ENCODE results near the gene VCL. TPM values are rescaled to one million over a fixed set of nuclear protein-coding genes. Genes with fewer than 3 reads are reported as not detected.

Gene VCL
- total RNA-seq, 1 experiment from 2014 or later: 106 TPM

DNA sequence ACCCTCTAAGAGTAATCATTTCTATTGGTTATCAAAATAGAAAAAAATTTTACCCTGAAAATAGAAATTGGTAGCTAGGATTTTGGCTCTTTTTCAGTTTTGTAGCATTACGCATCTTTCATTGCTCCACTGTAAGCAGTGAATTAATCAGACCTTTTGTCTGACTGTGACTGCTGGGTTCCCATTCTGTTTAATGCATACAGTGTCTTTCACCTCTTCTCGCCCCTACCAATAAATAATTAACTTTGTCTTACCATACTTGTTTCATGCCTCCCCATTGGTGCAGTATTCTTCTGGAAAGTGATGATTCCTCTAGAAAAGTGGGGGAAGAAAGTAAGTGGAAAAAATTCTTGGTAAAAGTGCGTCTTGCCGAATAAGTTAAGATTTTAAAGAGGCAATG, 79.5 kb downstream of the VCL start:
- no peaks in the 10 kb centered on the region for H3K9me2 ChIP-seq (ENCODE audit: insufficient read depth)
- ChIA-PET CTCF (interaction anchor here (3.0 kb wide), 1 partner anchor 198 kb away, joined by 9 read pairs; no protein-coding TSS in a partner anchor), POLR2A (interaction anchor here (1.0 to 1.6 kb wide), 3 partner anchors 76 to 189 kb away, joined by 3 to 4 read pairs (median 3); no protein-coding TSS in a partner anchor), RAD21 (ENCODE audit: low non-redundant PET in 1 of 2, low total read pairs in 2 of 2, uncharacterized antibody in 2 of 2, unreplicated experiment in 2 of 2) (no interaction called here)
- H2AFZ ChIP-seq (ENCODE audit: low read depth, low read length, poor library complexity, severe bottlenecking): no peak overlapping the region
- H3K4me3 ChIP-seq (replicated peaks in 1 of 2; ENCODE audit: low read depth in 1 of 2, low read length in 2 of 2): no peak overlapping the region
- H4K20me1 ChIP-seq (ENCODE audit: insufficient read depth): no peaks in the 10 kb centered on the region
- H3K4me2 ChIP-seq (ENCODE audit: low read length): no peak overlapping the region
- peaks cover 32 to 51% of the 10 kb centered on the region in 2 experiments for H3K4me1 ChIP-seq (ENCODE audit: control insufficient read depth in 1 of 2, insufficient read depth in 2 of 2, low read length in 2 of 2)
- H3K27ac ChIP-seq (ENCODE audit: low read depth, low read length): no peak overlapping the region
- TF ChIP-seq JUND (IDR thresholded peaks at IDR 0.05) (no peak), CBX3 (IDR thresholded peaks at IDR 0.05; ENCODE audit: low read depth) (no peak), ELF1 (IDR thresholded peaks at IDR 0.05; ENCODE audit: borderline replicate concordance, low read depth) (no peak), MAX (IDR thresholded peaks at IDR 0.05) (no peak)
- no peak overlapping the region for H3K9ac ChIP-seq (ENCODE audit: low read length)
- peaks cover 14 to 28% of the 10 kb centered on the region in 2 experiments; a peak in 3 of 4 replicates for H3K36me3 ChIP-seq (ENCODE audit: control insufficient read depth in 1 of 2, insufficient read depth in 2 of 2, low read length in 2 of 2)
- no peak for ATAC-seq
- peaks cover 44% of the 10 kb centered on the region for H3K79me2 ChIP-seq (ENCODE audit: insufficient read depth, low read length)
- BruUV-seq (replicated peaks): no TSS peak
- H3K27me3 ChIP-seq (ENCODE audit: insufficient read depth, low read length): no peaks in the 10 kb centered on the region
- DNase-seq (ENCODE audit: low read depth, low spot score): no peak
- intact Hi-C loops (cut with micrococcal nuclease): no loop called here
- no peaks in the 10 kb centered on the region for H3K9me3 ChIP-seq (ENCODE audit: control insufficient read depth in 1 of 2, insufficient read depth in 1 of 2, low read depth in 1 of 2, low read length in 2 of 2)

- Histone ChIP-seq H3K4me3 (replicated peaks in 1 of 2; ENCODE audit: low read depth in 1 of 2, low read length in 2 of 2) (no peak overlapping the region), H3K27ac (ENCODE audit: low read depth, low read length) (no peak overlapping the region; the same call in 1 of the 2 replicates), H3K27me3 (ENCODE audit: insufficient read depth, low read length) (no peaks in the 10 kb centered on the region), H3K4me2 (ENCODE audit: low read length) (peak overlapping the region; percentile 60), H3K4me1 (ENCODE audit: control insufficient read depth in 1 of 2, insufficient read depth in 2 of 2, low read length in 2 of 2) (peaks cover 32 to 51% of the 10 kb centered on the region in 2 experiments), H3K9me2 (ENCODE audit: insufficient read depth) (no peaks in the 10 kb centered on the region), H3K9me3 (ENCODE audit: control insufficient read depth in 1 of 2, insufficient read depth in 1 of 2, low read depth in 1 of 2, low read length in 2 of 2) (no peaks in the 10 kb centered on the region), H2AFZ (ENCODE audit: low read depth, low read length, poor library complexity, severe bottlenecking) (no peak overlapping the region), H3K79me2 (ENCODE audit: insufficient read depth, low read length) (peaks cover 49% of the 10 kb centered on the region), H3K9ac (ENCODE audit: low read length) (no peak overlapping the region; the same call in 1 of the 2 replicates), H3K36me3 (ENCODE audit: control insufficient read depth in 1 of 2, insufficient read depth in 2 of 2, low read length in 2 of 2) (peaks cover 14 to 28% of the 10 kb centered on the region in 2 experiments; a peak in 3 of 4 replicates), H4K20me1 (ENCODE audit: insufficient read depth) (no peaks in the 10 kb centered on the region; the same call in 1 of the 2 replicates)
- no peak for ATAC-seq
- TF ChIP-seq EZH2phosphoT487 (IDR thresholded peaks at IDR 0.05; ENCODE audit: borderline replicate concordance): no peak
- no peak for TF ChIP-seq POLR2AphosphoS5 (IDR thresholded peaks at IDR 0.05; ENCODE audit: low read depth, low read length)
- TF ChIP-seq ZFX (IDR thresholded peaks at IDR 0.05): no peak
- TF ChIP-seq SIN3A (IDR thresholded peaks at IDR 0.05; ENCODE audit: low read depth): no peak
- TF ChIP-seq EZH2 (IDR thresholded peaks at IDR 0.05): no peak
- no peak for TF ChIP-seq RAD21 (IDR thresholded peaks at IDR 0.05; ENCODE audit: low read depth)
- no peak for TF ChIP-seq TCF7L2 (IDR thresholded peaks at IDR 0.05; ENCODE audit: borderline replicate concordance, extremely low read depth, insufficient read depth, insufficient read length)
- no peak for TF ChIP-seq YY1 (IDR thresholded peaks at IDR 0.05; ENCODE audit: extremely low read depth, insufficient replicate concordance, low read depth, low read length)
- no peak for TF ChIP-seq ELF1 (IDR thresholded peaks at IDR 0.05; ENCODE audit: borderline replicate concordance, low read depth)
- no peak for TF ChIP-seq FOSL1 (IDR thresholded peaks at IDR 0.05; ENCODE audit: low read depth)
- TF ChIP-seq, protein P1, sequence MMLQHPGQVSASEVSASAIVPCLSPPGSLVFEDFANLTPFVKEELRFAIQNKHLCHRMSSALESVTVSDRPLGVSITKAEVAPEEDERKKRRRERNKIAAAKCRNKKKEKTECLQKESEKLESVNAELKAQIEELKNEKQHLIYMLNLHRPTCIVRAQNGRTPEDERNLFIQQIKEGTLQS (IDR thresholded peaks at IDR 0.05): no peak
- BruUV-seq (replicated peaks): no TSS peak
- ChIA-PET RAD21 (ENCODE audit: low non-redundant PET in 1 of 2, low total read pairs in 2 of 2, uncharacterized antibody in 2 of 2, unreplicated experiment in 2 of 2) (no interaction called here), POLR2A (interaction anchor here (1.6 kb wide), 1 partner anchor 76 kb away, joined by 4 read pairs; no protein-coding TSS in a partner anchor), CTCF (interaction anchor here (6.5 kb wide), 1 partner anchor 190 kb away, joined by 61 read pairs; no protein-coding TSS in a partner anchor)
- intact Hi-C loops (cut with micrococcal nuclease): no loop called here
- DNase-seq (ENCODE audit: low read depth, low spot score): no peak
Observed at GRCh38 chr10:74078037-74078436, 80.1 kb downstream of the VCL start.

Data from HCT116 (cell line).